ENCODE measurements around the gene NRXN3.

GRCh38 chr14:79601579-79601978 lies 1431.4 kb downstream of the NRXN3 start:
- TF ChIP-seq EZH2 (IDR thresholded peaks at IDR 0.05): no peak
- no peak for TF ChIP-seq CTCF (IDR thresholded peaks at IDR 0.05)
